Keratinocyte (primary cell): ENCODE results near the gene EPHB2. TPM values are rescaled to one million over a fixed set of nuclear protein-coding genes. Genes with fewer than 3 reads are reported as not detected.

Experiments used
- DNase-seq: peaks from one replicate; pipeline ENCODE4 v3.0.0-alpha.2; 2011; ENCODE audit warnings: low read depth, missing footprints, low spot score
- FAIRE-seq: peaks from 2 replicates; lab custom pipeline; 2011; peaks lifted over from hg19 to GRCh38; lab: Jason Lieb, UNC
- H2AFZ ChIP-seq: 2 replicates; pipeline ENCODE4 v1.6.0; 2012; ENCODE audit warnings: low read length, control low read depth, inconsistent platforms; ENCODE audit not compliant: control insufficient read depth
- H3K27ac ChIP-seq: 2 replicates; pipeline ENCODE4 v1.5.1; 2011; ENCODE audit warnings: low read length; ENCODE audit not compliant: control insufficient read depth, insufficient read depth
- H3K27me3 ChIP-seq: 3 replicates; pipeline ENCODE4 v1.6.0; 2011; ENCODE audit warnings: low read length; ENCODE audit not compliant: control insufficient read depth, insufficient read depth; ENCODE audit errors: extremely low read depth
- H3K36me3 ChIP-seq, 2 experiments: 2 replicates in 1 of 2; 3 replicates in 1 of 2; pipeline ENCODE4 v1.5.1; 2011; ENCODE audit warnings: low read length in 2 of 2, mild to moderate bottlenecking in 1 of 2; ENCODE audit not compliant: control insufficient read depth in 2 of 2, insufficient read depth in 2 of 2; ENCODE audit errors: extremely low read depth in 1 of 2
- H3K4me1 ChIP-seq: 3 replicates; pipeline ENCODE4 v1.5.1; 2011; ENCODE audit warnings: low read length; ENCODE audit not compliant: control insufficient read depth, insufficient read depth; ENCODE audit errors: extremely low read depth
- H3K4me2 ChIP-seq: 3 replicates; pipeline ENCODE4 v1.6.0; 2011; ENCODE audit warnings: low read depth, low read length; ENCODE audit not compliant: control insufficient read depth, insufficient read depth; ENCODE audit errors: extremely low read depth
- H3K4me3 ChIP-seq, 3 experiments: fragments of 200-600 bp in 1 of 3; sonication (generic) in 1 of 3; 2 replicates in 2 of 3; 3 replicates in 1 of 3; pipeline ENCODE4 v1.5.1; 2011 to 2016; ENCODE audit warnings: low read length in 3 of 3, mild to moderate bottlenecking in 3 of 3, control low read depth in 2 of 3, inconsistent platforms in 1 of 3, low read depth in 1 of 3, mixed read lengths in 1 of 3, mixed run types in 1 of 3, moderate library complexity in 1 of 3; ENCODE audit not compliant: control insufficient read depth in 2 of 3, insufficient read depth in 2 of 3; ENCODE audit errors: extremely low read depth in 1 of 3
- H3K79me2 ChIP-seq: 2 replicates; pipeline ENCODE4 v1.6.0; 2012; ENCODE audit warnings: low read length; ENCODE audit not compliant: control insufficient read depth, insufficient read depth
- H3K9ac ChIP-seq: 3 replicates; pipeline ENCODE4 v1.6.0; 2011; ENCODE audit warnings: low read length; ENCODE audit not compliant: control insufficient read depth, insufficient read depth; ENCODE audit errors: extremely low read depth
- H3K9me1 ChIP-seq: 3 replicates; pipeline ENCODE4 v1.6.0; 2011; ENCODE audit warnings: low read length; ENCODE audit not compliant: control insufficient read depth, insufficient read depth; ENCODE audit errors: extremely low read depth
- H3K9me3 ChIP-seq: 2 replicates; pipeline ENCODE4 v1.5.1; 2012; ENCODE audit warnings: low read depth, low read length; ENCODE audit not compliant: control insufficient read depth
- H4K20me1 ChIP-seq: 3 replicates; pipeline ENCODE4 v1.6.0; 2011; ENCODE audit warnings: low read length; ENCODE audit not compliant: control insufficient read depth, insufficient read depth; ENCODE audit errors: extremely low read depth
- EZH2 ChIP-seq: IDR thresholded peaks from one replicate; pipeline ENCODE4 v1.6.1; 2012; ENCODE audit warnings: inconsistent platforms, mild to moderate bottlenecking, low read length, moderate library complexity
- dilution Hi-C: fragments of 300-500 bp; cut with MboI; formaldehyde crosslinking; loops from one replicate; pipeline ENCODE4 v1.7.0; 2020; ENCODE audit warnings: low sequenced_read_pairs; ENCODE audit not compliant: extremely low pct_ligation_motif_present
- polyA plus RNA-seq, 5 experiments: library from polyadenylated mRNA; depleted of rRNA in 3 of 5; stranded (reverse) in 3 of 5; stranded (forward) in 1 of 5; unstranded in 1 of 5; fragments of >200 nt; gene quantifications; 1 replicate in 1 of 5; 2 replicates in 3 of 5; 3 replicates in 1 of 5; pipeline versions ENCODE4 v1.2.1 to v1.2.3, GENCODE V29; 2011 to 2012; ENCODE audit warnings: missing spikeins in 2 of 5, low read depth in 1 of 5, low replicate concordance in 1 of 5
- TF ChIP-seq, protein P1 (sequence below), 3 experiments: IDR thresholded peaks in 1 of 3; conservative IDR thresholded peaks in 1 of 3; optimal IDR thresholded peaks in 1 of 3; 2 replicates in 2 of 3; 3 replicates in 1 of 3; pipeline versions ENCODE3 to v1.5.1; 2011; ENCODE audit warnings: low read length in 3 of 3, mild to moderate bottlenecking in 3 of 3, moderate library complexity in 2 of 3, control low read depth in 1 of 3, inconsistent platforms in 1 of 3; ENCODE audit not compliant: insufficient read depth in 2 of 3; ENCODE audit errors: extremely low read depth in 1 of 3

The EPHB2 gene
- polyA plus RNA-seq, 1 donor (not counting 4 experiments of a cell fraction or from before 2014, with no cell fraction given) = 0.10 TPM

GRCh38 chr1:22687191-22687590, 23.4 kb upstream of the EPHB2 start:
- dilution Hi-C loops = no loop called here
- FAIRE-seq = no peak
- TF ChIP-seq, protein P1, sequence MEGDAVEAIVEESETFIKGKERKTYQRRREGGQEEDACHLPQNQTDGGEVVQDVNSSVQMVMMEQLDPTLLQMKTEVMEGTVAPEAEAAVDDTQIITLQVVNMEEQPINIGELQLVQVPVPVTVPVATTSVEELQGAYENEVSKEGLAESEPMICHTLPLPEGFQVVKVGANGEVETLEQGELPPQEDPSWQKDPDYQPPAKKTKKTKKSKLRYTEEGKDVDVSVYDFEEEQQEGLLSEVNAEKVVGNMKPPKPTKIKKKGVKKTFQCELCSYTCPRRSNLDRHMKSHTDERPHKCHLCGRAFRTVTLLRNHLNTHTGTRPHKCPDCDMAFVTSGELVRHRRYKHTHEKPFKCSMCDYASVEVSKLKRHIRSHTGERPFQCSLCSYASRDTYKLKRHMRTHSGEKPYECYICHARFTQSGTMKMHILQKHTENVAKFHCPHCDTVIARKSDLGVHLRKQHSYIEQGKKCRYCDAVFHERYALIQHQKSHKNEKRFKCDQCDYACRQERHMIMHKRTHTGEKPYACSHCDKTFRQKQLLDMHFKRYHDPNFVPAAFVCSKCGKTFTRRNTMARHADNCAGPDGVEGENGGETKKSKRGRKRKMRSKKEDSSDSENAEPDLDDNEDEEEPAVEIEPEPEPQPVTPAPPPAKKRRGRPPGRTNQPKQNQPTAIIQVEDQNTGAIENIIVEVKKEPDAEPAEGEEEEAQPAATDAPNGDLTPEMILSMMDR (optimal IDR thresholded peaks at IDR 0.05 in 1 of 3, IDR thresholded peaks at IDR 0.05 in 1 of 3, conservative IDR thresholded peaks at IDR 0.05 in 1 of 3; ENCODE audit: extremely low read depth in 1 of 3, insufficient read depth in 2 of 3, low read length in 3 of 3) = no peak
- Histone ChIP-seq H2AFZ (no peak overlapping the region), H3K27me3 (peaks cover 5% of the 10 kb centered on the region), H3K9me1 (no peaks in the 10 kb centered on the region), H3K9ac (no peak overlapping the region), H3K27ac (no peak overlapping the region), H3K79me2 (no peaks in the 10 kb centered on the region), H3K4me1 (no peaks in the 10 kb centered on the region), H3K36me3 (no peaks in the 10 kb centered on the region), H3K9me3 (no peaks in the 10 kb centered on the region), H4K20me1 (no peaks in the 10 kb centered on the region), H3K4me3 (no peak overlapping the region), H3K4me2 (no peak overlapping the region)
- no peak for DNase-seq

DNA sequence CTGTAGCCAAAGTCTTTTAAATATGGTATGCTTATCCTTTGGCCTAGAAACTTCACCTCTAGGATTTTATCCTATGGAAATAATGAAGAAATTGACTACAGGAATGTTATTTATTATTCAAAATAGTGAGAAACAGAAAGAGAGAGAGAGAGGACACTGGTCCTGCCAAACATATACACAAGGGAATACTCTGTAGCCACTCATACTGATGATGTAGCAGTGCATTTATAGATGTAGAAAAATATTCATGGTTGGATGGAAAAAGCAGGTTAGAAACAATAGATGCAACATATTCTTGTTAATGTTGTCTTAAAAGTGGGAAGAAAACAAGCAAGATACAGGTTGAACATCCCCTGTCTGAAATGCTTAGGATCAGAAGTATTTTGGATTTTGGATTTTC, 22.2 kb upstream of the EPHB2 start:
- Histone ChIP-seq H3K4me3 (no peak overlapping the region), H3K79me2 (no peaks in the 10 kb centered on the region), H3K9me1 (no peaks in the 10 kb centered on the region), H3K9ac (no peak overlapping the region), H3K27me3 (peaks cover 5% of the 10 kb centered on the region), H3K4me1 (no peaks in the 10 kb centered on the region), H3K4me2 (no peak overlapping the region), H3K9me3 (no peaks in the 10 kb centered on the region), H4K20me1 (no peaks in the 10 kb centered on the region), H3K36me3 (no peaks in the 10 kb centered on the region), H2AFZ (no peak overlapping the region), H3K27ac (no peak overlapping the region)
- no peak for DNase-seq
- dilution Hi-C loops = no loop called here
- TF ChIP-seq, protein P1 (optimal IDR thresholded peaks at IDR 0.05 in 1 of 3, IDR thresholded peaks at IDR 0.05 in 1 of 3, conservative IDR thresholded peaks at IDR 0.05 in 1 of 3; ENCODE audit: extremely low read depth in 1 of 3, insufficient read depth in 2 of 3, low read length in 3 of 3) = no peak
- TF ChIP-seq EZH2 = no peak
- no peak for FAIRE-seq
